OCI-LY1 (cell line): ENCODE data around the gene CLEC4E.

Experiments
- H2AFZ ChIP-seq: fragments of 200-600 bp; sonication (generic), shearing (Covaris generic); 2 replicates; pipeline ENCODE4 v1.6.0; 2014; ENCODE audit warnings: antibody characterized with exemption, mild to moderate bottlenecking, low read length
- H3F3A ChIP-seq: fragments of 200-600 bp; sonication (generic), shearing (Covaris generic); 2 replicates; pipeline ENCODE4 v1.6.0; 2014; ENCODE audit warnings: mild to moderate bottlenecking, antibody characterized with exemption, low read length, moderate library complexity; ENCODE audit not compliant: insufficient read depth
- H3K27ac ChIP-seq: fragments of 200-600 bp; sonication (generic); 2 replicates; pipeline ENCODE4 v1.5.1; 2014; ENCODE audit warnings: low read length, mixed run types, mild to moderate bottlenecking, low read depth; ENCODE audit not compliant: poor library complexity, severe bottlenecking
- H3K27me3 ChIP-seq: fragments of 200-600 bp; sonication (generic); 2 replicates; pipeline ENCODE4 v1.6.0; 2014; ENCODE audit warnings: antibody characterized with exemption, mild to moderate bottlenecking, low read length, moderate library complexity; ENCODE audit not compliant: insufficient read depth
- H3K36me3 ChIP-seq: fragments of 200-600 bp; sonication (generic); 2 replicates; pipeline ENCODE4 v1.6.1; 2014; ENCODE audit warnings: mild to moderate bottlenecking, antibody characterized with exemption, low read length, moderate library complexity, mixed read lengths; ENCODE audit not compliant: insufficient read depth
- H3K4me1 ChIP-seq: fragments of 200-600 bp; sonication (generic); 2 replicates; pipeline ENCODE4 v1.5.1; 2014; ENCODE audit warnings: mild to moderate bottlenecking, low read length, moderate library complexity; ENCODE audit not compliant: insufficient read depth, severe bottlenecking
- H3K4me2 ChIP-seq: fragments of 200-600 bp; sonication (generic), shearing (Covaris generic); 2 replicates; pipeline ENCODE4 v1.6.1; 2014; ENCODE audit warnings: low read length
- H3K4me3 ChIP-seq: fragments of 200-600 bp; sonication (generic); 2 replicates; pipeline ENCODE4 v1.5.1; 2014; ENCODE audit warnings: low read length, low read depth, mild to moderate bottlenecking, mixed read lengths; ENCODE audit not compliant: poor library complexity, severe bottlenecking
- H3K79me2 ChIP-seq: fragments of 200-600 bp; shearing (Covaris generic); 2 replicates; pipeline ENCODE4 v1.6.1; 2016; ENCODE audit warnings: mixed run types, low read length, mixed read lengths; ENCODE audit not compliant: insufficient read depth
- H3K9ac ChIP-seq: fragments of 200-600 bp; sonication (generic), shearing (Covaris generic); 2 replicates; pipeline ENCODE4 v1.6.1; 2014; ENCODE audit warnings: mild to moderate bottlenecking, low read length, mixed read lengths
- H3K9me2 ChIP-seq: fragments of 200-600 bp; sonication (generic), shearing (Covaris generic); 2 replicates; pipeline ENCODE4 v1.6.1; 2014; ENCODE audit warnings: low read depth, mild to moderate bottlenecking, low read length, mixed read lengths
- H3K9me3 ChIP-seq: fragments of 200-600 bp; shearing (Covaris generic); 2 replicates; pipeline ENCODE4 v1.6.1; 2014; ENCODE audit warnings: low read length, mixed read lengths
- H4K20me1 ChIP-seq: fragments of 200-600 bp; sonication (generic), shearing (Covaris generic); 2 replicates; pipeline ENCODE4 v1.6.0; 2016; ENCODE audit warnings: mild to moderate bottlenecking, low read length; ENCODE audit not compliant: insufficient read depth
- CTCF ChIP-seq: fragments of 200-600 bp; sonication (generic), shearing (Covaris generic); IDR thresholded peaks from 2 replicates; pipeline ENCODE4 v1.5.1; 2017; ENCODE audit warnings: mild to moderate bottlenecking, antibody characterized with exemption, low read length, moderate library complexity, mixed read lengths
- EZH2 ChIP-seq: fragments of 200-600 bp; sonication (generic), shearing (Covaris generic); IDR thresholded peaks from 2 replicates; pipeline ENCODE4 v1.8.0; 2017; ENCODE audit warnings: borderline replicate concordance, mixed run types, mild to moderate bottlenecking, antibody characterized with exemption, low read length, moderate library complexity, mixed read lengths

The CLEC4E gene

DNA sequence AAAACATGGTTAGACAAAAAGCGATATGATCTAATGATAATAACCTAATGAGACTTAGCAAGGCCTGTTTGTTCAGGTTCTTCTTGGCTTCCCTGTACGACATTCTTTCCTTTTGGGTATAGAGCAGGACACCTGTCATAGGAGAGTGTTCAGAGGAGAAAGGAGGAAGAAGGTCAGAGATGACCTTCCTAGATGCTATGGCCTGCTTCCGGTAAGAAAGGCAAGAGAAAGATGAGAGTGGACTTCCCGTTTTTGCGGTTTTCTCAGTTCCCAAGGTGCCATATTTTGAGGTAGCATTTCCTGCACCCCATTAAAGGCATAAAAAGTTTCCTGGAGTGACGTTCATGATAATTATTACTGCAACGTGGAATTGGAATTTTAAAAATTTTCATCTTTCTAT lies 8.7 kb downstream of the CLEC4E start:
- Histone ChIP-seq H3K36me3 (no peaks in the 10 kb centered on the region), H3K27ac (no peak overlapping the region), H3K79me2 (no peaks in the 10 kb centered on the region), H3K4me2 (no peak overlapping the region), H3K27me3 (no peaks in the 10 kb centered on the region), H3K9me2 (no peaks in the 10 kb centered on the region), H3F3A (no peaks in the 10 kb centered on the region), H2AFZ (no peak overlapping the region), H3K9me3 (no peaks in the 10 kb centered on the region), H3K9ac (no peak overlapping the region), H3K4me1 (peaks cover 5% of the 10 kb centered on the region), H4K20me1 (no peaks in the 10 kb centered on the region), H3K4me3 (no peak overlapping the region)
- no peak for TF ChIP-seq CTCF
- TF ChIP-seq EZH2 = no peak

DNA sequence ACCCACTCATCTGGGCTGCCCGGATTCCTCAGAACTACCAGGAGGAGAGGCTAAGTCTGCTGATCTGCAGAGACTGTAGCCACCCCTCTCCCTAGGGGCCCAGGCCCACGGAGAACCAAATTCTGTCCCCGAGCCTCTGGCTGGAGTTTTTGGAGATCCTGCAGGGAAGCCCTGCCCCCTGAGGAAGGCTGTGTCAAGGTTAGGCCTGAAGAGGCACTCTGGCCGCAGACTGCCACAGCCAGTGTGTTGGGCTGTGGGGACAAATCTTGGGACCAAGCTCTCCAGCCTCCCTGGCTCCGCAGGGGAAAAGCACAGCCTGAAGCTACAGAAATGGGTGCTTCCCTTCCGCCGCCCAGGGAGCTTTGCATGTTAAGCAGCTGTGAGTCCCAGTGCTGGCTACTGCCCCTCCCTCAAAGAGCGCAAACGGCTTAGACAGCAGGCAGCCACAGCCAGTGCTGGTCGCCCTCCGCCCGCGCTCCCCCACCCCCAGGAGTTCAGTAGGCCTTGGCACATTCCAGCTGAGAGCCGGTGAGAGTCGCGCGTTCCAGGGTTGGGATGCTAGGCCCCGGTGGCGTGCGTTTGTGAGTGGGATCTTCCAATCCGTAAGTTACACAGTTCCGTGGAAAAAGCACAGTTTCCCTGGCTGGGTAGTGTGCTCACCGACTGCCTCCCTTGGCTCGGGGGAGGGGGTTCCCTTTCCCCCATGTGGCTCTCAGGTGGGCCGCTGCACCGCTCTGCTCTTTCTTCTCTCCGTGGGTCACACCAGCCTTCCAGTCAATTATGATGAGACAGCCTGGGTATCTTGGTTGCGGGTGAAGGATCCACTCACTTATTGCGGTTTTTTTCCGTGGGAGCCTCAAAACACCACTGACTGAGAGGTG lies 13.2 kb downstream of the CLEC4E start:
- peaks cover 5% of the 10 kb centered on the region for H3K4me1 ChIP-seq
- no peak overlapping the region for H3K4me3 ChIP-seq
- H3K9me3 ChIP-seq = no peaks in the 10 kb centered on the region
- no peak overlapping the region for H3K4me2 ChIP-seq
- no peaks in the 10 kb centered on the region for H4K20me1 ChIP-seq
- no peak overlapping the region for H2AFZ ChIP-seq
- no peaks in the 10 kb centered on the region for H3F3A ChIP-seq
- H3K27me3 ChIP-seq = no peaks in the 10 kb centered on the region
- no peak overlapping the region for H3K9ac ChIP-seq
- no peaks in the 10 kb centered on the region for H3K79me2 ChIP-seq
- no peaks in the 10 kb centered on the region for H3K9me2 ChIP-seq
- no peak overlapping the region for H3K27ac ChIP-seq
- no peaks in the 10 kb centered on the region for H3K36me3 ChIP-seq
- no peak for TF ChIP-seq EZH2
- no peak for TF ChIP-seq CTCF

DNA sequence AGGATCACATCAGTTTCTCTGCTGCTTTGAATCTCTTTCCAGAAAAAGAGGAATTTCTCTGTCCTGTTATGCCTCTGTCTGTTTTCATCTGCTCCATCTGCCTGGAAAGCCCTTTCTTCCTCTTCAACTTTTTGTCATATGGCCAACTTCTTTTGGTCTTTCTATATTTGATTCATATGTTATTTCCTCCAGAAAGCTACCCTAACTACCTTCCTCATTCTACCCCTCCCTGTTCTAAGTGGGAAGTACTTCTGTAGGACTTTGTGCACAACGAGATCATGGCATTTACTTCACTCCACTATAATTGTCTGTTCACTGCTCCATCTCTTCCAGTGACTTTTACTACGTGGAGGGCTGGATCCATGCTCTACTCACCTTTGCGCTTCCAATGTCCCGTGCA lies 21.5 kb downstream of the CLEC4E start:
- no peaks in the 10 kb centered on the region for H3K27me3 ChIP-seq
- no peak overlapping the region for H3K4me3 ChIP-seq
- H3K4me2 ChIP-seq = no peak overlapping the region
- no peaks in the 10 kb centered on the region for H3F3A ChIP-seq
- H3K79me2 ChIP-seq = no peaks in the 10 kb centered on the region
- no peak overlapping the region for H3K9ac ChIP-seq
- TF ChIP-seq CTCF (no peak), EZH2 (no peak)
- no peak overlapping the region for H2AFZ ChIP-seq
- no peak overlapping the region for H3K27ac ChIP-seq
- H3K9me3 ChIP-seq = no peaks in the 10 kb centered on the region
- no peaks in the 10 kb centered on the region for H3K36me3 ChIP-seq
- H3K9me2 ChIP-seq = no peaks in the 10 kb centered on the region
- H3K4me1 ChIP-seq = no peaks in the 10 kb centered on the region
- no peaks in the 10 kb centered on the region for H4K20me1 ChIP-seq
